HG03457 (cell line): ENCODE results near the gene SLC17A8.

ENCODE experiments used
- ATAC-seq: cut with Tn5 transposase; IDR thresholded peaks from one replicate; pipeline ENCODE4 v1.9.1; 2021; ENCODE audit warnings: moderate number of reproducible peaks; ENCODE audit not compliant: unreplicated experiment

The SLC17A8 gene

GRCh38 chr12:100468126-100468525 lies 111.3 kb downstream of the SLC17A8 start:
- ATAC-seq: no peak
